ENCODE measurements around the gene SPATS2L. TPM values are rescaled to one million over a fixed set of nuclear protein-coding genes. Genes with fewer than 3 reads are reported as not detected.

The SPATS2L gene
- total RNA-seq, 2 donors from 2014 or later: 40.3 to 89.9 TPM

DNA sequence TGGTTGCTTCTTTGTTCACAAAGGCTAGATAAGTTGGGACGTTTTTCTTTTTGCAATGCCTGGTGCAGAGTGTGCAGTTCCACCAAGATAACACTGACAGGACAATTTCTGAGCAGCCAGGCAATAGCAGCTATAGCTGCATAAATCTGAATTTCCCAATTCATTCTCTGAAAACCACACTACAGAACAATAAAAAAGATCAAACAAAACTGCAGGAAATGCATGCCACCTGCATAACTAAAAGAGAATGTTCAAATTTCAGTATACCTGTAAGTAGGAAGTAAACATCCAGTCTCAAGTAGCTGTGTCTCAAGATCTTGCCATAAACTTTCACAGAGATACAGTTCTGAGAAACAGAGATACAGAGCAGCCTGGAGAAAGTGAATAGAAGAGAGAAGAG, 208.7 kb downstream of the SPATS2L start:
- peaks cover 2% of the 10 kb centered on the region for H3K36me3 Mint-ChIP-seq (ENCODE audit: low read depth)
- no peaks in the 10 kb centered on the region for H3K36me3 ChIP-seq (ENCODE audit: control insufficient read depth, insufficient read depth, low read length)

DNA sequence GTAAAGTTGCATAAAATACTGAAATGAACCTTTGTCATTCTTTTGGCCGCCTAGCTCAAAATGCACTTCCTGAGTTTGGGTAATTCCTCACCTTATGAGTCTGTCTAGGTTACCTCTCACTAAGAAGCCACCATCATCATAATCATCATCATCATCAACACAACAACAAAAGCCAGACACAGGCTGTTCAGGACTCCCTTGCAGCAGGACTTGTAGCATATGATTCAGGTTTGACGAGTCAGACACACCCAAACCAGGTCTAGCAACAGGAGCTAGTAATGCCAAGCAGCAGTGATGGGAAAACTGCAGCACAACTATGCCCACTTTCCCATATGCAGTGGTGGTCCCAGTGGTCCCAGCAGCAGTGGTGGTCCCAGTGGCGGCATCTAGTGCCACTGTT, 216.7 kb downstream of the SPATS2L start:
- Mint-ChIP-seq H3K36me3 (ENCODE audit: low read depth) (no peaks in the 10 kb centered on the region), H3K27ac (no peak overlapping the region), H3K4me3 (no peak overlapping the region), H3K27me3 (ENCODE audit: insufficient read depth) (peaks cover 18% of the 10 kb centered on the region), H3K4me1 (peaks cover 9% of the 10 kb centered on the region), H3K9me3 (no peaks in the 10 kb centered on the region)
- H3K27me3 ChIP-seq (ENCODE audit: control insufficient read depth, insufficient read depth, low read length, poor library complexity, severe bottlenecking): peaks cover 49% of the 10 kb centered on the region
- no peak for DNase-seq
- H3K36me3 ChIP-seq (ENCODE audit: control insufficient read depth, insufficient read depth, low read length): no peaks in the 10 kb centered on the region
- H3K9me3 ChIP-seq (ENCODE audit: control insufficient read depth, low read length): no peaks in the 10 kb centered on the region
- TF ChIP-seq, protein P1, sequence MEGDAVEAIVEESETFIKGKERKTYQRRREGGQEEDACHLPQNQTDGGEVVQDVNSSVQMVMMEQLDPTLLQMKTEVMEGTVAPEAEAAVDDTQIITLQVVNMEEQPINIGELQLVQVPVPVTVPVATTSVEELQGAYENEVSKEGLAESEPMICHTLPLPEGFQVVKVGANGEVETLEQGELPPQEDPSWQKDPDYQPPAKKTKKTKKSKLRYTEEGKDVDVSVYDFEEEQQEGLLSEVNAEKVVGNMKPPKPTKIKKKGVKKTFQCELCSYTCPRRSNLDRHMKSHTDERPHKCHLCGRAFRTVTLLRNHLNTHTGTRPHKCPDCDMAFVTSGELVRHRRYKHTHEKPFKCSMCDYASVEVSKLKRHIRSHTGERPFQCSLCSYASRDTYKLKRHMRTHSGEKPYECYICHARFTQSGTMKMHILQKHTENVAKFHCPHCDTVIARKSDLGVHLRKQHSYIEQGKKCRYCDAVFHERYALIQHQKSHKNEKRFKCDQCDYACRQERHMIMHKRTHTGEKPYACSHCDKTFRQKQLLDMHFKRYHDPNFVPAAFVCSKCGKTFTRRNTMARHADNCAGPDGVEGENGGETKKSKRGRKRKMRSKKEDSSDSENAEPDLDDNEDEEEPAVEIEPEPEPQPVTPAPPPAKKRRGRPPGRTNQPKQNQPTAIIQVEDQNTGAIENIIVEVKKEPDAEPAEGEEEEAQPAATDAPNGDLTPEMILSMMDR (conservative IDR thresholded peaks at IDR 0.05): no peak
- WGBS, 2 experiments (ENCODE audit: insufficient coverage in 1 of 2, insufficient read length in 1 of 2): 77 to 85% methylated on average over 3 of the region's 3 CpGs
- H3K27ac ChIP-seq (ENCODE audit: low read depth, low read length): no peak overlapping the region
- no peak overlapping the region for H3K4me3 ChIP-seq (ENCODE audit: low read length)
- no peak overlapping the region for H3K9ac ChIP-seq (ENCODE audit: extremely low read depth, low read length, poor library complexity, severe bottlenecking)
- no peaks in the 10 kb centered on the region for H3K4me1 ChIP-seq (ENCODE audit: control insufficient read depth, insufficient read depth, low read length)

More for the DNA sequence above, 208.7 kb downstream of the SPATS2L start:
- Histone ChIP-seq H3K4me1 (ENCODE audit: control insufficient read depth, insufficient read depth, low read length) (no peaks in the 10 kb centered on the region), H3K27ac (ENCODE audit: low read depth, low read length) (no peak overlapping the region), H3K4me3 (ENCODE audit: low read length) (no peak overlapping the region), H3K9ac (ENCODE audit: extremely low read depth, low read length, poor library complexity, severe bottlenecking) (no peak overlapping the region), H3K9me3 (ENCODE audit: control insufficient read depth, low read length) (peaks cover 16% of the 10 kb centered on the region), H3K27me3 (ENCODE audit: control insufficient read depth, insufficient read depth, low read length, poor library complexity, severe bottlenecking) (peaks cover 20% of the 10 kb centered on the region)
- TF ChIP-seq, protein P1 (conservative IDR thresholded peaks at IDR 0.05): no peak
- DNase-seq: no peak
- peaks cover 7% of the 10 kb centered on the region for H3K27me3 Mint-ChIP-seq (ENCODE audit: insufficient read depth)
- H3K4me1 Mint-ChIP-seq: no peaks in the 10 kb centered on the region
- 58% methylated on average over 1 of the region's 1 CpG; no CpG with 5 or more reads in 1 of the 2 experiments for WGBS, 2 experiments (ENCODE audit: insufficient coverage in 1 of 2, insufficient read length in 1 of 2)
- no peak overlapping the region for H3K27ac Mint-ChIP-seq
- peaks cover 14% of the 10 kb centered on the region for H3K9me3 Mint-ChIP-seq
- H3K4me3 Mint-ChIP-seq: no peak overlapping the region

DNA sequence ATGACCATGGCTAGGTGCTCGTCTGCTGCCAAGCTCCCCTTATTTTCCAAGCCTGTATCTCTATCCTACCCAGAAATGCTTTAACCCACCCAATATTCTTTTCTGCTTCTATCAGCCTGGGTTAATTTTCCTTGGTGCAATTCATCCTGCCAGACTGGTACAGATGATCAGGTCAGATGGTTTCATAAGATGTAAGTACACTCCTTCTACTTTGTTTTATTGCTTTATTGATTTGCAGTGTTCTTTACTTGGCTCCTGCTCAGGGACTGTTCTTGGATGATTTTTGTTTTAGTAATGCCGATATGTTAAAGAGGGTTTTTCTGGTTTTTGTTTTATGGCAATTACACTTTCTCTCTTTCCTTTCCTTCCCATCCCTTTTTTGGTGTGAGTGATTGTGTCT, 217.1 kb downstream of the SPATS2L start:
- H3K36me3 Mint-ChIP-seq (ENCODE audit: low read depth): no peaks in the 10 kb centered on the region
- H3K9ac ChIP-seq (ENCODE audit: extremely low read depth, low read length, poor library complexity, severe bottlenecking): no peak overlapping the region
- H3K27ac ChIP-seq (ENCODE audit: low read depth, low read length): no peak overlapping the region
- no peak for DNase-seq
- peaks cover 18% of the 10 kb centered on the region for H3K27me3 Mint-ChIP-seq (ENCODE audit: insufficient read depth)
- H3K9me3 ChIP-seq (ENCODE audit: control insufficient read depth, low read length): no peaks in the 10 kb centered on the region
- no peaks in the 10 kb centered on the region for H3K4me1 ChIP-seq (ENCODE audit: control insufficient read depth, insufficient read depth, low read length)
- no peak overlapping the region for H3K4me3 ChIP-seq (ENCODE audit: low read length)
- H3K36me3 ChIP-seq (ENCODE audit: control insufficient read depth, insufficient read depth, low read length): no peaks in the 10 kb centered on the region
- H3K4me1 Mint-ChIP-seq: peaks cover 9% of the 10 kb centered on the region
- H3K27ac Mint-ChIP-seq: no peak overlapping the region
- H3K4me3 Mint-ChIP-seq: no peak overlapping the region
- TF ChIP-seq, protein P1 (conservative IDR thresholded peaks at IDR 0.05): no peak
- 75 to 90% methylated on average over 1 of the region's 2 CpGs for WGBS, 2 experiments (ENCODE audit: insufficient coverage in 1 of 2, insufficient read length in 1 of 2)
- H3K9me3 Mint-ChIP-seq: no peaks in the 10 kb centered on the region
- H3K27me3 ChIP-seq (ENCODE audit: control insufficient read depth, insufficient read depth, low read length, poor library complexity, severe bottlenecking): peaks cover 49% of the 10 kb centered on the region

Data from endodermal cell (in vitro differentiated cells).